HepG2 (cell line): ENCODE data around the gene AK8. TPM values are rescaled to one million over a fixed set of nuclear protein-coding genes. Genes with fewer than 3 reads are reported as not detected.

ENCODE experiments used
- KMT2B ChIP-seq: IDR thresholded peaks from 2 replicates; pipeline ENCODE4 v1.6.1; 2016; ENCODE audit warnings: missing genetic modification reagents, missing compliant biosample characterization
- MYNN ChIP-seq: sonication (generic); formaldehyde crosslinking; IDR thresholded peaks from 2 replicates; pipeline ENCODE4 v1.4.0; 2020; ENCODE audit warnings: mild to moderate bottlenecking, low read depth, missing genetic modification reagents
- POLR2AphosphoS2 ChIP-seq: IDR thresholded peaks from 2 replicates; pipeline ENCODE4 v1.6.1; 2011; ENCODE audit warnings: low read depth, low read length, improper control_type of control experiment
- RBAK ChIP-seq: sonication (generic); formaldehyde crosslinking; IDR thresholded peaks from 2 replicates; pipeline ENCODE4 v1.5.1; 2020; ENCODE audit warnings: mild to moderate bottlenecking, missing genetic modification reagents
- RERE ChIP-seq: IDR thresholded peaks from 2 replicates; pipeline ENCODE4 v1.6.1; 2016; ENCODE audit warnings: low read depth, missing genetic modification reagents, missing compliant biosample characterization
- RFX5 ChIP-seq: IDR thresholded peaks from 2 replicates; pipeline ENCODE4 v1.6.1; 2011; ENCODE audit warnings: low read depth, low read length, improper control_type of control experiment
- U2AF1 ChIP-seq: fragments of 200-400 bp; formaldehyde crosslinking; optimal IDR thresholded peaks from 2 replicates; pipeline ENCODE3; 2017; ENCODE audit warnings: mild to moderate bottlenecking, low read depth, low read length
- ZNF280D ChIP-seq: sonication (generic); formaldehyde crosslinking; IDR thresholded peaks from 2 replicates; pipeline ENCODE4 v1.5.1; 2020; ENCODE audit warnings: mild to moderate bottlenecking, missing genetic modification reagents
- ZNF318 ChIP-seq: sonication (generic); formaldehyde crosslinking; IDR thresholded peaks from 2 replicates; pipeline ENCODE4 v1.4.0; 2020; ENCODE audit warnings: mild to moderate bottlenecking, missing genetic modification reagents
- ZNF674 ChIP-seq: sonication (generic); formaldehyde crosslinking; IDR thresholded peaks from 2 replicates; pipeline ENCODE4 v1.5.0; 2020; ENCODE audit warnings: low read depth, mild to moderate bottlenecking, missing genetic modification reagents
- ZNF772 ChIP-seq: sonication (generic); formaldehyde crosslinking; IDR thresholded peaks from 2 replicates; pipeline ENCODE4 v1.5.0; 2020; ENCODE audit warnings: mild to moderate bottlenecking, missing genetic modification reagents
- polyA plus RNA-seq, 8 experiments: library from polyadenylated mRNA; depleted of rRNA in 3 of 8; stranded (reverse) in 7 of 8; unstranded in 1 of 8; fragments of >200 nt; fragmentation: Illumina TruSeq in 4 of 8; extraction: Trizol in 4 of 8; gene quantifications; 2 replicates each; pipeline versions ENCODE4 v1.2.1 to v1.2.3, GENCODE V29; 2011 to 2016; ENCODE audit warnings: low read depth in 4 of 8, missing spikeins in 1 of 8, mixed read lengths in 1 of 8; ENCODE audit not compliant: insufficient read depth in 1 of 8
- total RNA-seq, 5 experiments: library from RNA; depleted of rRNA; stranded (reverse); fragments of >200 nt; fragmentation: Illumina TruSeq; extraction: Trizol; gene quantifications; 2 replicates each; pipeline ENCODE4 v1.2.3, GENCODE V29; 2016; ENCODE audit warnings: low read depth in 1 of 5

Gene AK8
- total and polyA plus RNA-seq, 2 of the 13 experiments (the other 11 are each of a cell fraction or from before 2014, with no cell fraction given) = 0.11 TPM; not detected in 1

- no peak for TF ChIP-seq RERE (CRISPR knock-in tag)
- 0 out of 2 replicates have a peak, but pooled peaks have one; percentile 61 for TF ChIP-seq ZNF280D (CRISPR knock-in tag)
- 0 out of 2 replicates have a peak, but pooled peaks have one; percentile 46 for TF ChIP-seq ZNF772 (CRISPR knock-in tag)
- no peak for TF ChIP-seq ZNF318 (CRISPR knock-in tag)
- TF ChIP-seq RFX5 = peak; percentile 42; the same call in 1 of the 2 replicates
- peak; percentile 42; the same call in 1 of the 2 replicates for TF ChIP-seq KMT2B
- no peak for TF ChIP-seq ZNF674 (CRISPR knock-in tag)
- no peak for TF ChIP-seq POLR2AphosphoS2
- peak; percentile 57 for TF ChIP-seq U2AF1
- TF ChIP-seq RBAK (CRISPR knock-in tag) = no peak
- TF ChIP-seq MYNN (CRISPR knock-in tag) = no peak
These were observed at the start of gene AK8 (continued) for GRCh38 chr9:132877824-132878694.
